HEK293 (cell line): ENCODE measurements around the gene NCKAP5.

Experiments used
- CTCF ChIA-PET: fragments of 350-600 bp; formaldehyde crosslinking; extraction: SDS; loops from one replicate; lab custom pipeline; 2021; ENCODE audit warnings: antibody characterized with exemption; lab: Yijun Ruan, JAX
- POLR2A ChIA-PET: fragments of 300-600 bp; formaldehyde crosslinking; extraction: SDS; loops from one replicate; lab custom pipeline; 2020; ENCODE audit warnings: antibody characterized with exemption, inconsistent platforms; lab: Yijun Ruan, JAX
- H3K27ac ChIP-seq: fragments of 200-500 bp; sonication (Bioruptor generic); 2 replicates; pipeline ENCODE4 v1.5.1; 2014; ENCODE audit warnings: low read depth, low read length, control low read depth, inconsistent platforms; ENCODE audit errors: extremely low read depth
- H3K36me3 ChIP-seq, 2 experiments: fragments of 200-500 bp in 1 of 2; sonication (Bioruptor generic) in 1 of 2; 1 replicate in 1 of 2; 2 replicates in 1 of 2; pipeline ENCODE4 v1.5.1; 2014 to 2017; ENCODE audit warnings: inconsistent platforms in 2 of 2, low read length in 2 of 2; ENCODE audit not compliant: control insufficient read depth in 2 of 2, insufficient read depth in 1 of 2
- H3K4me1 ChIP-seq: fragments of 200-500 bp; sonication (Bioruptor generic); 2 replicates; pipeline ENCODE4 v1.5.1; 2014; ENCODE audit warnings: mild to moderate bottlenecking, low read length, inconsistent platforms; ENCODE audit not compliant: control insufficient read depth, insufficient read depth
- H3K4me3 ChIP-seq: 2 replicates; pipeline ENCODE4 v1.5.1; 2011; ENCODE audit warnings: low read depth, mild to moderate bottlenecking, control low read depth, low read length, moderate library complexity
- H3K9me3 ChIP-seq: fragments of 200-500 bp; sonication (Bioruptor generic); 2 replicates; pipeline ENCODE4 v1.5.1; 2014; ENCODE audit warnings: low read depth, low read length, inconsistent platforms; ENCODE audit not compliant: control insufficient read depth, insufficient read depth
- BCL11B ChIP-seq: fragments of 450-650 bp; formaldehyde crosslinking; IDR thresholded peaks from 2 replicates; pipeline ENCODE4 v1.5.1; 2016; ENCODE audit warnings: low read depth, missing biosample characterization, missing genetic modification characterization
- HOXC10 ChIP-seq: sonication (generic); formaldehyde crosslinking; IDR thresholded peaks from 2 replicates; pipeline ENCODE4 v1.8.1; 2023; ENCODE audit warnings: mild to moderate bottlenecking, missing genetic modification reagents
- ZFP3 ChIP-seq: fragments of 450-650 bp; formaldehyde crosslinking; IDR thresholded peaks from 2 replicates; pipeline ENCODE4 v1.5.1; 2016; ENCODE audit warnings: low read depth, missing biosample characterization, missing genetic modification characterization
- ZFP69B ChIP-seq: fragments of 450-650 bp; formaldehyde crosslinking; IDR thresholded peaks from 2 replicates; pipeline ENCODE4 v1.5.1; 2016; ENCODE audit warnings: missing biosample characterization, missing genetic modification characterization
- ZNF184 ChIP-seq: fragments of 450-650 bp; IDR thresholded peaks from 2 replicates; pipeline ENCODE4 v1.5.1; 2018; ENCODE audit warnings: missing biosample characterization, mild to moderate bottlenecking, missing genetic modification characterization
- ZNF23 ChIP-seq: fragments of 450-650 bp; formaldehyde crosslinking; IDR thresholded peaks from 2 replicates; pipeline ENCODE4 v1.5.1; 2016; ENCODE audit warnings: missing biosample characterization, missing genetic modification characterization, borderline replicate concordance
- ZNF433 ChIP-seq: fragments of 450-650 bp; formaldehyde crosslinking; IDR thresholded peaks from 2 replicates; pipeline ENCODE4 v1.5.1; 2016; ENCODE audit warnings: missing biosample characterization, missing genetic modification characterization, low read depth
- ZNF560 ChIP-seq: fragments of 450-650 bp; formaldehyde crosslinking; IDR thresholded peaks from 2 replicates; pipeline ENCODE4 v1.5.1; 2017; ENCODE audit warnings: missing biosample characterization, missing genetic modification characterization, borderline replicate concordance
- ZNF670 ChIP-seq: fragments of 450-650 bp; formaldehyde crosslinking; IDR thresholded peaks from 2 replicates; pipeline ENCODE4 v1.5.1; 2016; ENCODE audit warnings: missing biosample characterization, missing genetic modification characterization, low read depth
- ZNF777 ChIP-seq: fragments of 450-650 bp; formaldehyde crosslinking; IDR thresholded peaks from 2 replicates; pipeline ENCODE4 v1.5.1; 2017; ENCODE audit warnings: missing biosample characterization, missing genetic modification characterization, borderline replicate concordance
- ZNF785 ChIP-seq: fragments of 450-650 bp; formaldehyde crosslinking; IDR thresholded peaks from 2 replicates; pipeline ENCODE4 v1.5.1; 2016; ENCODE audit warnings: missing biosample characterization, missing genetic modification characterization
- ZNF837 ChIP-seq: fragments of 450-650 bp; formaldehyde crosslinking; IDR thresholded peaks from 2 replicates; pipeline ENCODE4 v1.5.1; 2016; ENCODE audit warnings: missing biosample characterization, missing genetic modification characterization
- TF ChIP-seq, protein P1 (sequence below): fragments of 450-650 bp; formaldehyde crosslinking; IDR thresholded peaks from 2 replicates; pipeline ENCODE4 v1.5.1; 2016; ENCODE audit warnings: missing biosample characterization, missing genetic modification characterization
- TF ChIP-seq, protein P2 (sequence below): sonication (generic); formaldehyde crosslinking; IDR thresholded peaks from 2 replicates; pipeline ENCODE4 v1.8.1; 2022; ENCODE audit warnings: mild to moderate bottlenecking, moderate library complexity, missing genetic modification reagents
- TF ChIP-seq, protein P3 (sequence below): fragments of 450-650 bp; formaldehyde crosslinking; IDR thresholded peaks from 2 replicates; pipeline ENCODE4 v1.5.1; 2017; ENCODE audit warnings: missing biosample characterization, missing genetic modification characterization
- TF ChIP-seq, protein P4 (sequence below): fragments of 450-650 bp; formaldehyde crosslinking; IDR thresholded peaks from 2 replicates; pipeline ENCODE4 v1.5.1; 2016; ENCODE audit warnings: missing biosample characterization, missing genetic modification characterization

Gene NCKAP5

DNA sequence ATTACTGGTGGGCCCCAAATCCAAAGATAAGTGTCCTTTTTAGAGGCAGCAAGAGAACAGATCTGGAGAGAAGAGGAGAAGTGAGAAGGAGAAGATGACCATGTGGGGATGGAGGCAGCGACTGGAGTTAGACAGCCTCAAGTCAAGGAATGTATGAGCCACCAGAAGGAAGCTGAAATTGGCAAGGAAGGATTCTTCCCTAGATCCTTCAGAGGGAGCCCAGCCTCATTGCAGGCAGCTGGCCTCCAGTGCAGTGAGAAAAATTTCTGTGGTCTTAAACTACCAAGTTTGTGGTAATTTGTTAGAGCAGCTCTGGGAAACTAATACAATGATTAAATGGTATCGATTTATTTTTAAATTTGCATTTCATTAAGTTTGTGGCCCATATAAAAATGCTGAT is 167.9 kb downstream of the NCKAP5 start:
- no peak overlapping the region for H3K4me3 ChIP-seq
- H3K27ac ChIP-seq = no peak overlapping the region
- H3K36me3 ChIP-seq = no peaks in the 10 kb centered on the region
- ChIA-PET POLR2A (no interaction called here), CTCF (no interaction called here)
- no peaks in the 10 kb centered on the region for H3K9me3 ChIP-seq
- H3K4me1 ChIP-seq = no peaks in the 10 kb centered on the region
- no peak for TF ChIP-seq BCL11B (tag by site-specific recombination)
- peak; percentile 46; the same call in 1 of the 2 replicates for TF ChIP-seq ZFP69B (tag by site-specific recombination)
- TF ChIP-seq, protein P1, sequence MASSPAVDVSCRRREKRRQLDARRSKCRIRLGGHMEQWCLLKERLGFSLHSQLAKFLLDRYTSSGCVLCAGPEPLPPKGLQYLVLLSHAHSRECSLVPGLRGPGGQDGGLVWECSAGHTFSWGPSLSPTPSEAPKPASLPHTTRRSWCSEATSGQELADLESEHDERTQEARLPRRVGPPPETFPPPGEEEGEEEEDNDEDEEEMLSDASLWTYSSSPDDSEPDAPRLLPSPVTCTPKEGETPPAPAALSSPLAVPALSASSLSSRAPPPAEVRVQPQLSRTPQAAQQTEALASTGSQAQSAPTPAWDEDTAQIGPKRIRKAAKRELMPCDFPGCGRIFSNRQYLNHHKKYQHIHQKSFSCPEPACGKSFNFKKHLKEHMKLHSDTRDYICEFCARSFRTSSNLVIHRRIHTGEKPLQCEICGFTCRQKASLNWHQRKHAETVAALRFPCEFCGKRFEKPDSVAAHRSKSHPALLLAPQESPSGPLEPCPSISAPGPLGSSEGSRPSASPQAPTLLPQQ (tag by site-specific recombination) = peak; percentile 75; the same call in 1 of the 2 replicates

DNA sequence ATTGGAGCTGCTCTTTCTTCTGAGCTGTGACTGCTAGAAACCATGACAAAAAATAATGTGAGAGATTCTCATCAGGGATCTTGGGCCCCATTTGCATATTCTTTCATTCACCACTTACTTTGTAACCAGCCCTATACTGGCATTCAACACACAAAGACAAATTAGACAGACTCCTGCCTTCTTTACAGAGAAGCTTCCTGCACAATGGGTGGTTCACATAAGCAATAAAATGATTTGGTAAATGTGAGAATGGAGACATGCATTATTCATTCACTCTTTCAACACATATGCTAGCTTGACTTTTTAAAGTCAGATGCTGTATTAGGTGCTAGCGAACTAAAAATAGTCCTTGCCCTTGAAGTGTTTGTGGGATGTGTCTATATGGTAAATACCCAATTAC is 174.4 kb downstream of the NCKAP5 start:
- no peaks in the 10 kb centered on the region for H3K36me3 ChIP-seq
- H3K9me3 ChIP-seq = no peaks in the 10 kb centered on the region; the same call in 1 of the 2 replicates
- no peak overlapping the region for H3K4me3 ChIP-seq
- TF ChIP-seq, protein P2, sequence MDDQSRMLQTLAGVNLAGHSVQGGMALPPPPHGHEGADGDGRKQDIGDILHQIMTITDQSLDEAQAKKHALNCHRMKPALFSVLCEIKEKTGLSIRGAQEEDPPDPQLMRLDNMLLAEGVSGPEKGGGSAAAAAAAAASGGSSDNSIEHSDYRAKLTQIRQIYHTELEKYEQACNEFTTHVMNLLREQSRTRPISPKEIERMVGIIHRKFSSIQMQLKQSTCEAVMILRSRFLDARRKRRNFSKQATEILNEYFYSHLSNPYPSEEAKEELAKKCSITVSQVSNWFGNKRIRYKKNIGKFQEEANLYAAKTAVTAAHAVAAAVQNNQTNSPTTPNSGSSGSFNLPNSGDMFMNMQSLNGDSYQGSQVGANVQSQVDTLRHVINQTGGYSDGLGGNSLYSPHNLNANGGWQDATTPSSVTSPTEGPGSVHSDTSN (CRISPR knock-in tag) = no peak
- TF ChIP-seq ZFP3 (tag by site-specific recombination) (no peak), HOXC10 (CRISPR knock-in tag) (no peak), ZNF837 (no peak), ZNF560 (tag by site-specific recombination) (no peak), ZNF23 (tag by site-specific recombination) (no peak), ZNF184 (no peak), ZNF785 (tag by site-specific recombination) (no peak), ZNF777 (tag by site-specific recombination) (no peak), ZNF433 (tag by site-specific recombination) (no peak)
- TF ChIP-seq, protein P3, sequence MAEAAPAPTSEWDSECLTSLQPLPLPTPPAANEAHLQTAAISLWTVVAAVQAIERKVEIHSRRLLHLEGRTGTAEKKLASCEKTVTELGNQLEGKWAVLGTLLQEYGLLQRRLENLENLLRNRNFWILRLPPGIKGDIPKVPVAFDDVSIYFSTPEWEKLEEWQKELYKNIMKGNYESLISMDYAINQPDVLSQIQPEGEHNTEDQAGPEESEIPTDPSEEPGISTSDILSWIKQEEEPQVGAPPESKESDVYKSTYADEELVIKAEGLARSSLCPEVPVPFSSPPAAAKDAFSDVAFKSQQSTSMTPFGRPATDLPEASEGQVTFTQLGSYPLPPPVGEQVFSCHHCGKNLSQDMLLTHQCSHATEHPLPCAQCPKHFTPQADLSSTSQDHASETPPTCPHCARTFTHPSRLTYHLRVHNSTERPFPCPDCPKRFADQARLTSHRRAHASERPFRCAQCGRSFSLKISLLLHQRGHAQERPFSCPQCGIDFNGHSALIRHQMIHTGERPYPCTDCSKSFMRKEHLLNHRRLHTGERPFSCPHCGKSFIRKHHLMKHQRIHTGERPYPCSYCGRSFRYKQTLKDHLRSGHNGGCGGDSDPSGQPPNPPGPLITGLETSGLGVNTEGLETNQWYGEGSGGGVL (tag by site-specific recombination) = no peak
- TF ChIP-seq, protein P4, sequence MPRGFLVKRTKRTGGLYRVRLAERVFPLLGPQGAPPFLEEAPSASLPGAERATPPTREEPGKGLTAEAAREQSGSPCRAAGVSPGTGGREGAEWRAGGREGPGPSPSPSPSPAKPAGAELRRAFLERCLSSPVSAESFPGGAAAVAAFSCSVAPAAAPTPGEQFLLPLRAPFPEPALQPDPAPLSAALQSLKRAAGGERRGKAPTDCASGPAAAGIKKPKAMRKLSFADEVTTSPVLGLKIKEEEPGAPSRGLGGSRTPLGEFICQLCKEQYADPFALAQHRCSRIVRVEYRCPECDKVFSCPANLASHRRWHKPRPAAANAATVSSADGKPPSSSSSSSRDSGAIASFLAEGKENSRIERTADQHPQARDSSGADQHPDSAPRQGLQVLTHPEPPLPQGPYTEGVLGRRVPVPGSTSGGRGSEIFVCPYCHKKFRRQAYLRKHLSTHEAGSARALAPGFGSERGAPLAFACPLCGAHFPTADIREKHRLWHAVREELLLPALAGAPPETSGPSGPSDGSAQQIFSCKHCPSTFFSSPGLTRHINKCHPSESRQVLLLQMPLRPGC (tag by site-specific recombination) = no peak
- POLR2A ChIA-PET = no interaction called here
- no peaks in the 10 kb centered on the region for H3K4me1 ChIP-seq
- CTCF ChIA-PET = interaction anchor here (1.6 kb wide), 1 partner anchor 386 kb away, joined by 4 read pairs; no protein-coding TSS in a partner anchor
- no peak overlapping the region for H3K27ac ChIP-seq

DNA sequence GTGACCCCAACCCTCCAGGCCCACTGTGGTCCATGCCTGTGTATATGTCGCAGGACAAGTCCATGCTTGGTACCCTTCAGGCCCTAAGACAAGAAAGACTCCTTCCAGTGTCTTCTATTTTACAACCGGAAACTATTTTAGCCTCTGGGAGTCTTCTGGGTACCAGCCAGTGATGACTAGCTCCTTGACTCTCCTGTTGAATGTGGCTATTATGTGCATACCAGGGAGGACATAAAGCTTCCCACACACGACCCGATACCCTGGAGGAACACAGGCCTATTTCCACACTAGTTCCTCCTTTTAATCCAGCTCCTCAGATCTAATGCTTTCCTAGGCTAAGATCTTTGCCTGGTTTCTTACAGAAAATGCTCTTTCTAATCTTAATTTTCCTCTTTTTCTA is 178.1 kb downstream of the NCKAP5 start:
- Histone ChIP-seq H3K27ac (no peak overlapping the region), H3K9me3 (no peaks in the 10 kb centered on the region; the same call in 1 of the 2 replicates), H3K4me1 (no peaks in the 10 kb centered on the region), H3K36me3 (no peaks in the 10 kb centered on the region)
- CTCF ChIA-PET = no interaction called here
- TF ChIP-seq ZNF670 (tag by site-specific recombination) = no peak
- TF ChIP-seq ZNF785 (tag by site-specific recombination) = no peak
- TF ChIP-seq, all 188 proteins: peak for 0
- H3K4me3 ChIP-seq = no peak overlapping the region
- POLR2A ChIA-PET = no interaction called here
